GM12801 (cell line): ENCODE results near the gene CDKL1.

ENCODE experiments used
- TF ChIP-seq, protein P1 (sequence below): IDR thresholded peaks from one replicate; pipeline ENCODE4 v1.5.1; 2011; ENCODE audit warnings: control low read depth; ENCODE audit not compliant: insufficient read length; ENCODE audit errors: extremely low read depth

Gene CDKL1

GRCh38 chr14:50399251-50400032 is 2.8 kb upstream of the CDKL1 start:
- TF ChIP-seq, protein P1, sequence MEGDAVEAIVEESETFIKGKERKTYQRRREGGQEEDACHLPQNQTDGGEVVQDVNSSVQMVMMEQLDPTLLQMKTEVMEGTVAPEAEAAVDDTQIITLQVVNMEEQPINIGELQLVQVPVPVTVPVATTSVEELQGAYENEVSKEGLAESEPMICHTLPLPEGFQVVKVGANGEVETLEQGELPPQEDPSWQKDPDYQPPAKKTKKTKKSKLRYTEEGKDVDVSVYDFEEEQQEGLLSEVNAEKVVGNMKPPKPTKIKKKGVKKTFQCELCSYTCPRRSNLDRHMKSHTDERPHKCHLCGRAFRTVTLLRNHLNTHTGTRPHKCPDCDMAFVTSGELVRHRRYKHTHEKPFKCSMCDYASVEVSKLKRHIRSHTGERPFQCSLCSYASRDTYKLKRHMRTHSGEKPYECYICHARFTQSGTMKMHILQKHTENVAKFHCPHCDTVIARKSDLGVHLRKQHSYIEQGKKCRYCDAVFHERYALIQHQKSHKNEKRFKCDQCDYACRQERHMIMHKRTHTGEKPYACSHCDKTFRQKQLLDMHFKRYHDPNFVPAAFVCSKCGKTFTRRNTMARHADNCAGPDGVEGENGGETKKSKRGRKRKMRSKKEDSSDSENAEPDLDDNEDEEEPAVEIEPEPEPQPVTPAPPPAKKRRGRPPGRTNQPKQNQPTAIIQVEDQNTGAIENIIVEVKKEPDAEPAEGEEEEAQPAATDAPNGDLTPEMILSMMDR, result no peak

DNA sequence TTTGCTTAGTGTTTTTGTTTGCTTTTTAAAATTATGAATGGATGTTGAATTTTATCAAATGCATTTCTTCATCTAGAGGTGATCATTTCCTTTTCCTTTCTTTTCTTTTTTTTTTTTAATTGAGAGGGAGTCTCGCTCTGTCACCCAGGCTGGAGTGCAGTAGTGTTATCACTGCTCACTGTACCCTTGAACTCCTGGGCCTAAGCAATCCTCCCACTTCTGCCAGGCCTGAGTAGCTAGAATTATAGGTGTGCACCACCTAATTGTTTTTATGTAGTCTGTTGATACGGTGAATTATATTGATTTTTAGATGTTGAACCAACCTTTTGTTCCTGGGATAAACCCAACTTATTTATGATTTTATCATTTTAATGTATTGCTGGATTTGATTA is 1.5 kb upstream of the CDKL1 start:
- TF ChIP-seq, protein P1, result no peak

DNA sequence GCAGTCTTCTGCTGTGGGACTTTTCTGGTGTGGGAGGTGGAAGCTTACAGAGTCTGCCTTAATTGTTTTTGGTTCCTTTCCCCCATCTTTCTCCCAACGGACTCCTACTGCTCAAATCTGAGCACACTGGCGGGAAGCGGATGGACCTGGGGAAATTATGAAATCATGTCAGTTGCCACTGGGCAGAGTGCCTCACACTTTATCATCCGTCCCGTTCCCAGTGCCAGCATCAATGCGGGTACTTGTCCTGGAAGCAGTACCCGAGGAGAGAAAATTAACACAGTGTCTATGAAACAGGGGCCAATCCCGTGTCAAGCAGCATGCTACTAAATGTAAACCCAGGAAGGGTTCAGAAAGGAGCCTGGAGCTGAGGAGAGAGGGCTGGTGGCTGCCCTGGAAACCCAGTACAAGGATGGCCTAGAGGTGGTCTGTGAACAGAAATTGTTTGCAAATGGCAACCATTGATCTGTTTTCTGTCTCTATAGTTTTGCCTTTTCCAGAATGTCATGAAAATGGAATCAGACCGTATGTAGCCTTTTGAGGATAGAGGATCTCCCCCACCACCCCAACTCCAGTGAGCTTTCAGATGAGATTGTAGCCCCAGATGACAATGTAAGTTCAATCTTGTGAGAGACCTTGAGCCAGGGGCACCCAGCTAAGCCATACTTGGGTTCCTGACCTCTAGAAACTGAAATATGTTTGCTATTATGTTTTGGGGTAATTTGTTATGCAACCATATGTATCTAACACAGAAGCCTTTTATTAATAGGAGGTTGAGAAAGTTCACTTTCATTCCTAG is 908 bp upstream of the CDKL1 start:
- TF ChIP-seq, protein P1, result no peak

DNA sequence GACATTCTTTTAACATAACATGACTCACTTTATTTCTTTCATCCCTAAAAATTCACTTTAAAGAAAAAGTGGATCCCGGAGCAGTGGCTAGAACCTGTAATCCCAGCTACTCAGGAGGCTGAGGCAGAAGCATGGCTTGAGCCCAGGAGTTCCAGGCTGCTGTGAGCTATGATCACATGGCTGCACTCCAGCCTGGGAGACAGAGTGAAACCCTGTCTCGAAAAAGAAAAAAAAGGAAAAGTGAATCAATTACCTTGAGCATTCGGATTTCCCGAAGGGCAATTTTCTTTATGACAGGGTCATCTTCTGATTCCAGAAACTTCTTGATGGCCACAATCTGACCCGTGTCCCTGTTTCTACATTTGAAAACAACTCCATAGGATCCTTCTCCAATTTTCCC is 1.2 kb downstream of the CDKL1 start:
- TF ChIP-seq, protein P1, result no peak

- TF ChIP-seq, protein P1, result no peak
These were observed 2.0 kb downstream of the CDKL1 start for GRCh38 chr14:50394713-50395112.

DNA sequence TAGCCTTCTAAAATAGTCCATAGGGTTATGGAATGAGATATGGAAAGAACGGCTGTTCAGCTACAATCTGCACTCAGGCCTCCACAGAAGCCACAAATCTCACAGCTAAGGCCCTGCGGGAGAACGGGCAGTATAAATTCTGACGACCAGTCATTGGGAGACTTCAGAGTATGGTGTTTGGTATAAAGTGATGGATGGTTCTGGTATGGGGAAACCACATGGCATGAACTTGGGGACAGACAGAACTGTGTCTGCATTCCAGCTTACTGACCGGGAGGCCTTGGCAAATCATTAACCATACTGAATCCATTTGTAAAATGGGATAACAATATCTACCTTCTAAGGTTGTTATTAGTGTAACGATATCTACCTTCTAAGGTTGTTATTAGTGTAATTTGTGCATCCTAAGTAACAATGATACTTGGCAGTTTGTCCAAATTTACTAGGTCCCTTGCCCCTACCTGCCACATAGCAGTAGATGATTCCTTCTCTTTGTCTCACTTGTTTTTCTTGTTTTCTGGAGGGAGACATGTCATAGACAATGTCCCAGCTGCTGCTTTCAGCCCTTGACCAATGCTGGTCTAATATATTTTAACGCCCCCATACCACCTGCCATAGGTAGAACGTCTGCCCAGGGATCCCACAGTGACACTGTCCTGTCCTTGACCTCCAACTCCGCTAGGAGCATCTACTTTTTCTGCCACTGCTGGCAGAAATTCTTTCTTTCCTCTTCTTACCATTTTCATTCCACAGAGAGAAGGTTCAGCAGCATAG is 6.8 kb downstream of the CDKL1 start:
- TF ChIP-seq, protein P1, result no peak

- TF ChIP-seq, protein P1, result no peak
These were observed 8.3 kb downstream of the CDKL1 start for GRCh38 chr14:50388256-50388931.
